ENCODE data around the gene AGBL4. TPM values are rescaled to one million over a fixed set of nuclear protein-coding genes. Genes with fewer than 3 reads are reported as not detected.

The AGBL4 gene
- total RNA-seq, 1 experiment from 2014 or later: 0.33 TPM

GRCh38 chr1:48916130-48917069, 1107.4 kb downstream of the AGBL4 start:
- ATAC-seq (peak; percentile 92), DNase-seq (peak; percentile 78)
- ChIA-PET CTCF (interaction anchor here (0.7 kb wide), 1 partner anchor 1164 kb away, joined by 3 read pairs; no protein-coding TSS in a partner anchor), POLR2A (ENCODE audit: unreplicated experiment) (no interaction called here)
- Histone ChIP-seq H3K4me1 (ENCODE audit: insufficient read depth, low read length) (peaks cover 18% of the 10 kb centered on the region; the same call in 1 of the 2 replicates), H2AFZ (ENCODE audit: low read length) (peak overlapping the region; percentile 80), H4K20me1 (ENCODE audit: low read length) (no peaks in the 10 kb centered on the region), H3F3A (ENCODE audit: low read length, unreplicated experiment) (no peaks in the 10 kb centered on the region), H3K4me2 (ENCODE audit: low read length) (peak overlapping the region; percentile 54), H3K9me2 (replicated peaks; ENCODE audit: low read length) (no peaks in the 10 kb centered on the region), H3K4me3 (ENCODE audit: low read length) (no peak overlapping the region), H3K27me3 (ENCODE audit: low read length) (no peaks in the 10 kb centered on the region), H3K9me3 (ENCODE audit: low read length) (no peaks in the 10 kb centered on the region), H3K36me3 (ENCODE audit: low read depth, low read length) (no peaks in the 10 kb centered on the region), H3K27ac (ENCODE audit: low read length) (0 out of 2 replicates have a peak overlapping the region, but pooled peaks have one; percentile 13), H3K9ac (ENCODE audit: low read length) (no peak overlapping the region), H3K79me2 (ENCODE audit: low read length) (no peaks in the 10 kb centered on the region)
- intact Hi-C loops (cut with micrococcal nuclease): loop anchor here (2.0 to 10.0 kb wide), 6 partner anchors 186 to 1166 kb away; no protein-coding TSS in a partner anchor
- BruUV-seq (replicated peaks): no TSS peak
- peak; percentile 72 for TF ChIP-seq CTCF (conservative IDR thresholded peaks at IDR 0.05; ENCODE audit: low read depth, low read length)
- no peak for TF ChIP-seq EZH2 (IDR thresholded peaks at IDR 0.05; ENCODE audit: low read length, unreplicated experiment)
- TF ChIP-seq EZH2phosphoT487 (IDR thresholded peaks at IDR 0.05; ENCODE audit: borderline replicate concordance, low read length): no peak

GRCh38 chr1:48908606-48909005, 1115.1 kb downstream of the AGBL4 start:
- CTCF ChIA-PET: no interaction called here
- H3K4me1 ChIP-seq (ENCODE audit: insufficient read depth, low read length): no peaks in the 10 kb centered on the region
- POLR2A ChIA-PET (ENCODE audit: unreplicated experiment): no interaction called here
- DNase-seq (no peak), ATAC-seq (no peak)
- BruUV-seq (replicated peaks): no TSS peak
- no peaks in the 10 kb centered on the region for H4K20me1 ChIP-seq (ENCODE audit: low read length)
- H3K36me3 ChIP-seq (ENCODE audit: low read depth, low read length): no peaks in the 10 kb centered on the region
- no peak overlapping the region for H3K4me3 ChIP-seq (ENCODE audit: low read length)
- no peak overlapping the region for H2AFZ ChIP-seq (ENCODE audit: low read length)
- no peak overlapping the region for H3K9ac ChIP-seq (ENCODE audit: low read length)
- TF ChIP-seq EZH2phosphoT487 (IDR thresholded peaks at IDR 0.05; ENCODE audit: borderline replicate concordance, low read length) (no peak), EZH2 (IDR thresholded peaks at IDR 0.05; ENCODE audit: low read length, unreplicated experiment) (no peak), CTCF (conservative IDR thresholded peaks at IDR 0.05; ENCODE audit: low read depth, low read length) (no peak)
- no peak overlapping the region for H3K27ac ChIP-seq (ENCODE audit: low read length)
- no peaks in the 10 kb centered on the region for H3K27me3 ChIP-seq (ENCODE audit: low read length)
- intact Hi-C loops (cut with micrococcal nuclease): no loop called here
- H3K9me2 ChIP-seq (replicated peaks; ENCODE audit: low read length): no peaks in the 10 kb centered on the region
- H3F3A ChIP-seq (ENCODE audit: low read length, unreplicated experiment): no peaks in the 10 kb centered on the region
- H3K79me2 ChIP-seq (ENCODE audit: low read length): no peaks in the 10 kb centered on the region
- no peaks in the 10 kb centered on the region for H3K9me3 ChIP-seq (ENCODE audit: low read length)
- H3K4me2 ChIP-seq (ENCODE audit: low read length): no peak overlapping the region

GRCh38 chr1:48906729-48907128, 1117.0 kb downstream of the AGBL4 start:
- no peak for ATAC-seq
- POLR2A ChIA-PET (ENCODE audit: unreplicated experiment): no interaction called here

More at GRCh38 chr1:48906729-48907128, 1117.0 kb downstream of the AGBL4 start:
- H3F3A ChIP-seq (ENCODE audit: low read length, unreplicated experiment): no peaks in the 10 kb centered on the region
- H3K4me3 ChIP-seq (ENCODE audit: low read length): no peak overlapping the region
- no peaks in the 10 kb centered on the region for H4K20me1 ChIP-seq (ENCODE audit: low read length)
- H3K79me2 ChIP-seq (ENCODE audit: low read length): no peaks in the 10 kb centered on the region
- CTCF ChIA-PET: no interaction called here
- no peak overlapping the region for H3K27ac ChIP-seq (ENCODE audit: low read length)
- intact Hi-C loops (cut with micrococcal nuclease): no loop called here
- H2AFZ ChIP-seq (ENCODE audit: low read length): no peak overlapping the region
- no peaks in the 10 kb centered on the region for H3K27me3 ChIP-seq (ENCODE audit: low read length)
- TF ChIP-seq CTCF (conservative IDR thresholded peaks at IDR 0.05; ENCODE audit: low read depth, low read length): no peak
- no peak for TF ChIP-seq EZH2 (IDR thresholded peaks at IDR 0.05; ENCODE audit: low read length, unreplicated experiment)
- TF ChIP-seq EZH2phosphoT487 (IDR thresholded peaks at IDR 0.05; ENCODE audit: borderline replicate concordance, low read length): no peak
- H3K36me3 ChIP-seq (ENCODE audit: low read depth, low read length): no peaks in the 10 kb centered on the region
- no TSS peak for BruUV-seq (replicated peaks)
- no peaks in the 10 kb centered on the region for H3K4me1 ChIP-seq (ENCODE audit: insufficient read depth, low read length)
- no peaks in the 10 kb centered on the region for H3K9me2 ChIP-seq (replicated peaks; ENCODE audit: low read length)
- H3K9me3 ChIP-seq (ENCODE audit: low read length): no peaks in the 10 kb centered on the region
- no peak overlapping the region for H3K9ac ChIP-seq (ENCODE audit: low read length)
- DNase-seq: no peak
- no peak overlapping the region for H3K4me2 ChIP-seq (ENCODE audit: low read length)
